Fibroblast of lung (primary cell): ENCODE results near the gene MTA2.

Source experiments
- CTCF ChIP-seq, 2 donors: IDR thresholded peaks in 1 of 2; conservative IDR thresholded peaks in 1 of 2; 1 replicate in 1 of 2; 2 replicates in 1 of 2; pipeline ENCODE4 v1.5.1; 2011 to 2012; ENCODE audit warnings: low read length in 2 of 2, control low read depth in 1 of 2, inconsistent platforms in 1 of 2, low read depth in 1 of 2, mild to moderate bottlenecking in 1 of 2
- EZH2 ChIP-seq: IDR thresholded peaks from 2 replicates; pipeline ENCODE4 v1.5.1; 2012; ENCODE audit warnings: low read length, control low read depth, mild to moderate bottlenecking; ENCODE audit errors: missing control alignments

- TF ChIP-seq CTCF (conservative IDR thresholded peaks at IDR 0.05 in 1 of 2, IDR thresholded peaks at IDR 0.05 in 1 of 2; ENCODE audit: low read depth in 1 of 2, low read length in 2 of 2) = no peak
- no peak for TF ChIP-seq EZH2
These were observed 42.5 kb downstream of the MTA2 start for GRCh38 chr11:62559204-62559603.
